ENCODE data around the gene MIB1. TPM values are rescaled to one million over a fixed set of nuclear protein-coding genes. Genes with fewer than 3 reads are reported as not detected.

MIB1 gene
- total RNA-seq, 1 donor = 71.2 TPM

DNA sequence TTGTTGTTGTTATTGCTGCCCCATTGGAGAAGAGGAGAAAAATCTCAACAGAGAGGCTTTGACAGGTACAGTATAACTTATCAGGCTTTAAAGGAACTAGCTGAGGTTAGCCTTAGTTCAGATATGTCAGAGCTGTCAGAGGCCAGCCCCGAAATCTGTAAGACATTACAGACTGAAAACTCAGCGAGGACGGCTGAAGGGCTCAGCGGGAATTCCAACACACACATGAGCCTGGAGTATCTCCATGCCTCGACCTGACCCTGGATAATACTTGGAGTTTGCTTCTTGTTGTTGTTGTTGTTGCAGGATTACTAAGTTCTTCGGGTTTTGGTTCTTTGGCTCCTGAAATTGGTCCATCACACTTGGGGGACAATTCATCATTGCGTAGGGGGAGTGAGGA, 166.9 kb downstream of the MIB1 start:
- H3K4me3 ChIP-seq (ENCODE audit: low read depth, low read length) = no peak overlapping the region
- TF ChIP-seq, protein P1, sequence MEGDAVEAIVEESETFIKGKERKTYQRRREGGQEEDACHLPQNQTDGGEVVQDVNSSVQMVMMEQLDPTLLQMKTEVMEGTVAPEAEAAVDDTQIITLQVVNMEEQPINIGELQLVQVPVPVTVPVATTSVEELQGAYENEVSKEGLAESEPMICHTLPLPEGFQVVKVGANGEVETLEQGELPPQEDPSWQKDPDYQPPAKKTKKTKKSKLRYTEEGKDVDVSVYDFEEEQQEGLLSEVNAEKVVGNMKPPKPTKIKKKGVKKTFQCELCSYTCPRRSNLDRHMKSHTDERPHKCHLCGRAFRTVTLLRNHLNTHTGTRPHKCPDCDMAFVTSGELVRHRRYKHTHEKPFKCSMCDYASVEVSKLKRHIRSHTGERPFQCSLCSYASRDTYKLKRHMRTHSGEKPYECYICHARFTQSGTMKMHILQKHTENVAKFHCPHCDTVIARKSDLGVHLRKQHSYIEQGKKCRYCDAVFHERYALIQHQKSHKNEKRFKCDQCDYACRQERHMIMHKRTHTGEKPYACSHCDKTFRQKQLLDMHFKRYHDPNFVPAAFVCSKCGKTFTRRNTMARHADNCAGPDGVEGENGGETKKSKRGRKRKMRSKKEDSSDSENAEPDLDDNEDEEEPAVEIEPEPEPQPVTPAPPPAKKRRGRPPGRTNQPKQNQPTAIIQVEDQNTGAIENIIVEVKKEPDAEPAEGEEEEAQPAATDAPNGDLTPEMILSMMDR (IDR thresholded peaks at IDR 0.05; ENCODE audit: insufficient read depth, low read depth, low read length) = no peak
- DNase-seq (ENCODE audit: low read depth) = no peak

DNA sequence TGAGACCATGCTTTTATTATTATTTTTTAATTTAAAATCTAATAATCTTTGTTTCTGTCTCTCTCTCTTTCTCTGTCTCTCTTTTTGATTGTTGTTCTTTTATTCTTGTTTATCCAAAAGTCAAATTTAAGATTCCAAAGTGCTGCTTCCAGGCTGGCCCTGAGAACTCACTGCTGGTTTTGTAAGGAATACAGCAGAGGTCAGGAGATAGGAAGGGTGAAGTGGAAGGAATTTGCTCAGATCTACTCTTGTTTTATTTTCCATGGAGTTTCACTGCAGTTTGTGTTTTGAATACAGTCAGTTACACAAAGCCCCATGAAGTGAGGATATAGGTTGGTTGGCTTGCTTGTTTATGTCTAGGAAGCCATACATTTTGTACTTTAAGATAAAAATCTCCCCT, 168.1 kb downstream of the MIB1 start:
- H3K4me3 ChIP-seq (ENCODE audit: low read depth, low read length) = no peak overlapping the region
- TF ChIP-seq, protein P1 (IDR thresholded peaks at IDR 0.05; ENCODE audit: insufficient read depth, low read depth, low read length) = no peak
- no peak for DNase-seq (ENCODE audit: low read depth)

DNA sequence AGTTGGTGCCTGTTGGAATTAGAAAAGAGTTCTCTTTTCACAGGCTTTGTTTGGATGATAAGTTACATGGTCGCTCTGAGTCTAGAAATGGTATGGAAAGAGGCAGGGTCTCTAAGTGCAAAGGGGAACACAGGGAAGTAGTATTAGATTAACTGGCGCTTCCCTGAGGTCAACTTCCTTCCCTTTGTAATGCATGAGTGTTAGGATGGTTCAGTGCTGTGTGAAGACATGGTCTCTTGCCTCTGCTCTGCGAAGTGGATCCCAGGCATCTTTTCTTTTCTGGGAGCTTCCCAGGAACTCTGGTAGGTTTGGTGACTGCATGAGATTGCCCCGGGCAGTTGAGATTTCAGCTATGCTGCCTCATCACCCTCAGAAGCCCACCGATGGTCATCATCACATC, 170.3 kb downstream of the MIB1 start:
- H3K4me3 ChIP-seq (ENCODE audit: low read depth, low read length) = no peak overlapping the region
- TF ChIP-seq, protein P1 (IDR thresholded peaks at IDR 0.05; ENCODE audit: insufficient read depth, low read depth, low read length) = no peak
- DNase-seq (ENCODE audit: low read depth) = no peak

DNA sequence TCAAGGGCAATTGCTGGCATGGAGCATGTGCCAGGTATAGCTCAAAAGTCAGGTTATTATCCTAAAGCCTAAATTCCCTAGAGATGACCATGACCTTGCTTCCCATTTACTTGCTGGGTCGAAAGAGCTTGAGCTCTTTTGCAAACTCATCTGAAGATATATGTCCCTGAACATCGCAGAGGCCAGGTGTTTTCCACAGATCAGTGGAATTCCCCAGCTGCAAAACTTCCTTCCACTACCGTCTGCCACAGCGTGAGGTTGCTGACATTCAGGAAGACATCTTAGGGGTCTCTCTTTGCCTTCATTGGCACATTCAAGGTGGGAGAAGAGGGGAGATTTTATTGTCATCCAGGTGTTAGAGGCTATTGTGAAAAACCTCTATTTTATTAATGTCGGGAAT, 171.0 kb downstream of the MIB1 start:
- no peak overlapping the region for H3K4me3 ChIP-seq (ENCODE audit: low read depth, low read length)
- DNase-seq (ENCODE audit: low read depth) = no peak
- TF ChIP-seq, protein P1 (IDR thresholded peaks at IDR 0.05; ENCODE audit: insufficient read depth, low read depth, low read length) = no peak

DNA sequence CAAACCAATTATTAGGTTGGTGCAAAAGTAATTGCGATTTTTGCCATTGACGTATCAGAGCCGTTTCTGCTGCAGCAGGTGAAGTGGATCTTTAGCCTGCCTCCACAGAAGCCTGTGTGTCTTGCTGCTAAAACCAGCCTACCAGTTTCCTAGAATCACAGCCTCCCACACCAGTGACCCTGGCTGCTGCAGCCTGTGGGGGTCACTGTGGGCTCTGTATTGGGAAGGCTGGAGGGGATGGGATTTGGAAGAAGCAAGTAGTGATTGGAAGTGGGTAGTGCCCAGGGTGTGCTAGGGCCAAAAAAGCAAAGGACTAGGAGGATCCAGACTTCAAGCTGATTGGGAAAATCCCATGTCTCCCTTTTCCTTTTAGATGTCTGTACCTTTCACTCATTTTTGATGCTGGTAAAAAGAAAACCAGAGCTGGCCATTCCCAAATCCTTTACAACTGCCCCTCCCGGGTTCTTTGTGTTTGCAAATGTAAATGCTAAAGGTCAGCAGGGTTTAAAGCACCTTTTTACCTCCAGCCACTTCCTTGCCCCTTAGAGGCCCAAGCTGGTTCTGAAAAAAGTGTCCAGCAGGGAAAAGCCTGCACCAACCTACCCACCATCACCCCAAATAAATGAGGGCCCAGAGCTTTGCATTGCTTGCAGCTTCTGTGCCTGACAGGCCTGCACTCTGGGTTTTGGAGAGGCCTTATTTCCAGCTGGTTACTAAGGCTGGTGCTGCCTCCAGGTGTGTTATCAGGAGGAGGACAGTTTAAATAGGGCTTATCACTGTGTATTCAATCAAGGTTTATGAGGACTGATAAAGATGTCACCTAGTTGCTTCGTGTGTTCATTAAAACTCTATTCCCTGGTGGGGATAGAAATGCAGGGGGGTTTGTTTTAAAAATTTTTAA, 172.0 kb downstream of the MIB1 start:
- TF ChIP-seq, protein P1 (IDR thresholded peaks at IDR 0.05; ENCODE audit: insufficient read depth, low read depth, low read length) = no peak
- DNase-seq (ENCODE audit: low read depth) = no peak
- no peak overlapping the region for H3K4me3 ChIP-seq (ENCODE audit: low read depth, low read length)

DNA sequence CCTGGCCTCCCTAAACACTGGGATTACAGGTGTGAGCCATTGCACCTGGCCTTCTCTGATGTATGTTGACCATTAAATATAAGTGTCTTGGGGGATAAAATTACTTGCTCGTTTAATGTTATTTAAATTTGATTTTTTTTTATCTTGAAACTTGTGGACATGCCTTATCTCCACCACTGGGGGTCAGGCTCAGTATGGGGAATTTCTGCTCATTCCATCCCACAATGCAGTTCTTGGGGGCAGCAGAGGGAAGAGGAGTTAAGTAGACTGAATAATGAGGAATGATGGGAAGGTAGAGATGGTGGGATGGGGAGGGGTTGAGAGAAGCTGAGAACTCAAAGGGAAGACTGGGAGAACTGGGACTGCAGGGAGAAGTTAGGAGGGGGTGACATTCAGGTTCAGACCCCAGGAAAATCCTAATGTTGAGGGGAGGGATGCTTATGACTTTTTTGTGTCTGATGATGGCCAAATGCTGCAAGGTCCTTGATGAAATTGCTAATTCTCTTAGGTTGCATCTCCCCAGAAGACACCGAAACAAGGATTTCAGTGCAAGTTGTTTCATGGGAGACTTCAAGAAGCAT, 174.2 kb downstream of the MIB1 start:
- peak; percentile 56 for DNase-seq (ENCODE audit: low read depth)
- TF ChIP-seq, protein P1 (IDR thresholded peaks at IDR 0.05; ENCODE audit: insufficient read depth, low read depth, low read length) = peak; percentile 65
- no peak overlapping the region for H3K4me3 ChIP-seq (ENCODE audit: low read depth, low read length)
